Activated naive CD8-positive, alpha-beta T cell (primary cell): ENCODE measurements around the gene ARNT2.

ENCODE experiments used
- H3K27ac Mint-ChIP-seq: one replicate; pipeline ENCODE4 v1.8.0; 2021; ENCODE audit warnings: mixed read lengths
- H3K27me3 Mint-ChIP-seq: one replicate; pipeline ENCODE4 v1.8.0; 2021; ENCODE audit warnings: mixed read lengths
- H3K36me3 Mint-ChIP-seq: one replicate; pipeline ENCODE4 v1.8.0; 2021; ENCODE audit warnings: mixed read lengths
- H3K4me1 Mint-ChIP-seq: one replicate; pipeline ENCODE4 v1.8.0; 2021; ENCODE audit warnings: low read depth, mixed read lengths
- H3K4me3 Mint-ChIP-seq: one replicate; pipeline ENCODE4 v1.8.0; 2021; ENCODE audit warnings: mild to moderate bottlenecking, mixed read lengths
- H3K9me3 Mint-ChIP-seq: one replicate; pipeline ENCODE4 v1.8.0; 2021; ENCODE audit warnings: low read depth, mixed read lengths

Gene ARNT2

DNA sequence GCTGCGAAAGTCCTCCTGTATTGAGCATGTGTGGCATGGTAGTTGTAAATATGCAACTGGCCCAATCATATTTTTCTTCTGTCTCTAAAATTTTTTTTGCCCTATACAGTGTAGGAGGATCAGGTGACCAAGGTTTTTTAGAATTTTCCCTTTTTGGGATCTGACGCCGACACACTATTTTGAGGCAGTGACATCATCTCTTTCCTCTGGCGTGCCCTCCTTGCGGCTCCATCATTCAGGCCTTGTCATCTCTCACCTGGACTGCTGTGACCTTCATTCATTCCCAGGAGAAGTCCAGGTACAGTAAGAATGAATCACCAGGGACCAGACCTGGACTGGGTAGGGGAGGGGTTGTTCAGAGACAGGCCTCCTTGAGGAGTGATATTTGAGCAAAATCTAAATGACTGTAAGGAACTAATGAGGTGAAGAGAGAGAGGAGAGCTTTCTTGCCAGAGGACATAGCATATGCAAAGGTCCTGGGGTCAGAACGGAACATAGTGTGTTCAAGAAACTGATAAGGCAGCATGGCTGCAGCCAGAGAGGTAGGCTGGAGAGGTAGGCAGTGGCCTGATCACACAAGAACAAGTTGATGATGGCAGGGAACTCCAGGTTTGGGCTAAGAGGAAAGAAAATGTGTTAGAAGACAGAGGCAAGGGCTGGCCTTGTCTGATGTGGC, 38.7 kb downstream of the ARNT2 start:
- no peak overlapping the region for H3K4me3 Mint-ChIP-seq

DNA sequence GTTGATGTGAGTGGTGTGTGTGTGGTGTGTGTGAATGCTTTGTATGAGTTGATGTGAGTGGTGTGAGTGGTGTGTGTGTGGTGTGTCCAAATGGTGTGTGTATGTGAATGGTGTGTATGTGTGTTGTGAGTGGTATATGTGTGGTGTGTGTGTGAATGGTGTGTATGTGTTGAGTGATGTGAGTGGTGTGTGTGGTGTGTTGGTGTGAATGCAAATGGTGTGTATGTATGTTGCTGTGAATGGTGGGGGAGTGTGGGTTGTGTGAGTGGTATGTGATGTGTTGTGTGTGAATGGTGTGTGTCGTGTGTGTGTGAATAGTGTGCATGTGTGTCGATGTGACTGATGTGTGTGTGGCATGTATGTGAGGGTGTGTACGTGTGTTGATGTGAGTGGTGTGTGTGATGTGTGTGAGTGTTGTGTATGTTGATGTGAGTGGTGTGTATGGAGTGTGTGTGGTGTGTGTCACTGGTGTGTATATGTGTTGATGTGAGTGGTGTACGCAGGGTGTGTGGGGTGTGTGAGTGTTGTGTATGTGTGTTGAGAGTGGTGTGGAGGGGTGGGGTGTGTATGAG, 40.6 kb downstream of the ARNT2 start:
- no peak overlapping the region for H3K4me3 Mint-ChIP-seq
- no peaks in the 10 kb centered on the region for H3K36me3 Mint-ChIP-seq
- H3K27me3 Mint-ChIP-seq: peaks cover 13% of the 10 kb centered on the region
- H3K27ac Mint-ChIP-seq: no peak overlapping the region
- no peaks in the 10 kb centered on the region for H3K4me1 Mint-ChIP-seq
- no peaks in the 10 kb centered on the region for H3K9me3 Mint-ChIP-seq

More for the DNA sequence above, 38.7 kb downstream of the ARNT2 start:
- Mint-ChIP-seq H3K4me1 (no peaks in the 10 kb centered on the region), H3K27ac (no peak overlapping the region), H3K27me3 (peaks cover 10% of the 10 kb centered on the region), H3K9me3 (no peaks in the 10 kb centered on the region), H3K36me3 (no peaks in the 10 kb centered on the region)

DNA sequence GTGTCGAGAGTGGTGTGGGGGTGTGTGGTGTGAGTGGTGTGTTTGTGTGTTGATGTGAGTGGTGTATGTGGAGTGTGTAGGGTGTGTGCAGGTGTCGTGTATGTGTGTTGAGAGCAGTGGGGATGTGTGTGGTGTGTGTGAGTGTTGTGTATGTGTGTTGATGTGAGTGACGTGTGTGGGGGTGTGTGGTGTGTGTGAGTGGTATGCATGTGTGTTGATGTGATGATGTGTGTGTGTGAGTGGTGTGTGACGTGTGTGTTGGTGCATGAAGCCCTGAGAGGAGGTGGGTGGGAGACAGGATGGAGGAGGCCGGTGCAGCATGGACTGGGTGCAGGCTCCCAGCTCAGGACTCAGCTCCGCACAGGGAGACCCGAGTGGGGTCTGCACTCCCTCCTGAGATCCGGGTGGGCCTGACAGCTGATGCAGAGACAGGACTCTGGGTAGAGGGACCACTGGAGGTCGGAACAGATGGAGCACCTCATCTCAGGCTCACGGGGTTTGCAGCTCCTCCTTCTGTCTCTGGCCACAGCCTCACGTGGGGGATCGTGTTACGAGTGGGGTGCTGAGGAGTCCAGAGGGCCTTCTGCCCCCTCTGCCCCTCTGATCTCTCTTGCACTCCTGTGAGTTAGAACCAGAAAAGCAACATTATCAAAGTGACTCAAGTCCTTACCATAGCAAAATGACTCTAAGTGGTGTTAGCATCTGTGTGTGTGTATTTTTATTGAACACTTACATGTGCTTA, 41.3 kb downstream of the ARNT2 start:
- Mint-ChIP-seq H3K4me1 (no peaks in the 10 kb centered on the region), H3K27ac (no peak overlapping the region), H3K36me3 (no peaks in the 10 kb centered on the region), H3K27me3 (peaks cover 11% of the 10 kb centered on the region), H3K4me3 (no peak overlapping the region), H3K9me3 (no peaks in the 10 kb centered on the region)

DNA sequence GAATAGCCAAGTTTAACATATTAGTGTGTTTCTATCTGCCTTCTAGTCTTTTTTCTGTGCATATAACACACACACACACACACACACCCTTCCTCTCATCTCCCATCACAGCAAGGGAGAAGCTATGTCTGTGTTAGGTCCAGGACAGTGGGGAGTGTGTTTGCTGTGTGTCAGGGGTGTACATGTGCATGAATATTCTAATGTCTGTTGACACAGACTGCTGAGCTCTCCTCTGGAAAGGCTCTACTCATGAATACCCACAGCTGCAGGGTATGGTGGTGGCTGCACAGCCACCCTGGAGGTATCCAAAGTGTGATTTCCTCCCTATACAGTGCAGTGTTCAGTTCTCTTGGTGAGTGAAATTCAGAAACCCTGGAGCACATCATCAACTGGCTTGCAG, 42.9 kb downstream of the ARNT2 start:
- Mint-ChIP-seq H3K4me1 (no peaks in the 10 kb centered on the region), H3K9me3 (no peaks in the 10 kb centered on the region), H3K36me3 (no peaks in the 10 kb centered on the region), H3K27ac (no peak overlapping the region), H3K4me3 (no peak overlapping the region), H3K27me3 (peaks cover 2% of the 10 kb centered on the region)

DNA sequence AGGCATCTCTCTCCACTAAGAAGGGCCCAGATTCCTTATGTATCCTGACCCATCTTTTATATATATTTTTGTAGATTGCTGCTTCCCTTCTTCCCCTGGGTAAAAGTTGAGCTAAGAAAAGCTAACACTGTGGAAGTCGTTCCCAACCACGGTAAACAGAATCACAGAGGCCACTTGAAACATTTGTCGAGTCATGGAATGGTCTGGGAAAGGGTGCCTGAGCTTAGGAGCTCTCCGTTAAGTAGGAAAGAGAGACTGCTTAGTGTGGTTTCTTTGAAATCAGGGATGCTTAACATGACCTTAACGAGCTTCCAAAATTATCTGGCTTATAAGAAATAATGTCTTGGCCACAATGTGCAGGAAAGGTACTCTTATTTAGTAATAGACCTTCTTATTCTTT, 45.6 kb downstream of the ARNT2 start:
- Mint-ChIP-seq H3K4me1 (no peaks in the 10 kb centered on the region), H3K27me3 (peaks cover 2% of the 10 kb centered on the region), H3K4me3 (no peak overlapping the region), H3K27ac (no peak overlapping the region), H3K36me3 (no peaks in the 10 kb centered on the region), H3K9me3 (no peaks in the 10 kb centered on the region)

DNA sequence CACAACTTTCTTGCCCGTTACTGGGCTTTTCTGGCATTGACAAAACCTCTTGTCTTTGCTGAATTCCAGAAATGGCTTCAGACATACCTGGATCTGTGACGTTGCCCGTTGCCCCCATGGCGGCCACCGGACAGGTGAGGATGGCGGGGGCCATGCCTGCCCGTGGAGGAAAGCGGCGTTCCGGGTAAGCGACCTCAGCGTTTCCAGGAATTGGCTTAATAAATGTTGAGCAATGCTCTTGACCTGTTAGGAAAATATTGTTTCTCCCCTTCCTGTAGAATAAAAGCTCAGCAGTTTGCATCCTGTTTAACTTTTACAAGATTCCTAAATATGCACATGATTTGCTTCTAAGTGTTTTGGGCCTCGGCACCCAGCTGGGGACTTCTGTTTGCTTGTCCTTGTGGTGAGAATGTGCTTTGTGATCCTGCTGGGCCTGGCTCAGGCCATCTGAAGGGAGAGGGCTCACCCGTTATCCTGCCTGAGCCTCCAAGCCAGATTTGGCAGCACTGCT, 46.7 kb downstream of the ARNT2 start:
- no peaks in the 10 kb centered on the region for H3K36me3 Mint-ChIP-seq
- peaks cover 8% of the 10 kb centered on the region for H3K27me3 Mint-ChIP-seq
- H3K4me1 Mint-ChIP-seq: peaks cover 4% of the 10 kb centered on the region
- no peak overlapping the region for H3K4me3 Mint-ChIP-seq
- H3K27ac Mint-ChIP-seq: no peak overlapping the region
- no peaks in the 10 kb centered on the region for H3K9me3 Mint-ChIP-seq

DNA sequence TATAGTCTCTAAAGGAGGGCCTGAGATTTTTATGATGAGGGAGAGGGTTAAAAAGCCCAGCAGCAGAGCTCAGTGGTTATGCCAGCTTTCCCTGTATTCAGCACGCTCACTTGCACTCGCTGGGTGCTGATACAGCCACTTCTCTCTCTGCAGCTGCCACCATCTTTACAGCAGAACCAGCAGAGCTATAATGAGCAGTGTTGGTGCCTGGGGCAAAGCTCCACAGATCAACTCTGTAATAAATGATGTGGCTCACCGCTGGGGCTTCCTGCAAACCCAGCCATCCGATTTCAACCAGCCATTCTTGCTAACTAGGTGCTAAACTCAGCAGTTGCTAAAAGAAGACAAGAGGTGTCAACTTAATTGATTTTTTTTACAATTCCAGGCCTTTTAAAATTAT, 48.0 kb downstream of the ARNT2 start:
- Mint-ChIP-seq H3K4me1 (peaks cover 6% of the 10 kb centered on the region), H3K36me3 (no peaks in the 10 kb centered on the region), H3K4me3 (no peak overlapping the region), H3K9me3 (no peaks in the 10 kb centered on the region), H3K27me3 (peaks cover 8% of the 10 kb centered on the region), H3K27ac (no peak overlapping the region)

DNA sequence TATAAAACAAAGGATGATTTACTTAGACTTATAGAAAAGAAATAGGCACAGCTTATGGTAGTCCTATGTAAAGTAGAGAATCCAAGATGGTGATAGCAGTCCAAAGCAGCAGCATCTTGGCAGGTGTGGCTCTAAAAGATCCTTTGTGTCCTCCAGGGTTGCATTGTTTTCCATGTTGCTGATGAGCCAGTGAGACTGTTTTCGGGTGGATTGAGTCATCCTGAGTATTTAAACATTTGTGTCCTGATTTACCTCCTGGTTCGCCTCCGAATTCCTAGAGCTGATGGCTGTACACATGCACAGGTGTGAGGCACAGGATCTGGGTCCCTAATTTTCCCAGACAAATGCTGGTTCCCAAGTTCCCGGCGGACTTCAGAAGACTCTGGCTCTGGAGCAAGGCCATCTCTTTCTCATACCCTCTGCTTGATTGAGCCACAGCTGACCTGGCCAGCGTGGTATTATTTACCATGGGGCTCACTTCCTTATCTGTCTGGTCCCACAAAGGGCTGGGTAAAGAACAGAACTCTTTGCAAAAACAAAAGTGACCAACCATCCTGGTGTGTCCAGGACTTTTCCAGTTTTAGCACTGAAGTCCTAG, 51.0 kb downstream of the ARNT2 start:
- H3K4me1 Mint-ChIP-seq: peaks cover 6% of the 10 kb centered on the region
- H3K36me3 Mint-ChIP-seq: no peaks in the 10 kb centered on the region
- H3K4me3 Mint-ChIP-seq: no peak overlapping the region
- no peaks in the 10 kb centered on the region for H3K9me3 Mint-ChIP-seq
- peaks cover 5% of the 10 kb centered on the region for H3K27me3 Mint-ChIP-seq
- no peak overlapping the region for H3K27ac Mint-ChIP-seq

DNA sequence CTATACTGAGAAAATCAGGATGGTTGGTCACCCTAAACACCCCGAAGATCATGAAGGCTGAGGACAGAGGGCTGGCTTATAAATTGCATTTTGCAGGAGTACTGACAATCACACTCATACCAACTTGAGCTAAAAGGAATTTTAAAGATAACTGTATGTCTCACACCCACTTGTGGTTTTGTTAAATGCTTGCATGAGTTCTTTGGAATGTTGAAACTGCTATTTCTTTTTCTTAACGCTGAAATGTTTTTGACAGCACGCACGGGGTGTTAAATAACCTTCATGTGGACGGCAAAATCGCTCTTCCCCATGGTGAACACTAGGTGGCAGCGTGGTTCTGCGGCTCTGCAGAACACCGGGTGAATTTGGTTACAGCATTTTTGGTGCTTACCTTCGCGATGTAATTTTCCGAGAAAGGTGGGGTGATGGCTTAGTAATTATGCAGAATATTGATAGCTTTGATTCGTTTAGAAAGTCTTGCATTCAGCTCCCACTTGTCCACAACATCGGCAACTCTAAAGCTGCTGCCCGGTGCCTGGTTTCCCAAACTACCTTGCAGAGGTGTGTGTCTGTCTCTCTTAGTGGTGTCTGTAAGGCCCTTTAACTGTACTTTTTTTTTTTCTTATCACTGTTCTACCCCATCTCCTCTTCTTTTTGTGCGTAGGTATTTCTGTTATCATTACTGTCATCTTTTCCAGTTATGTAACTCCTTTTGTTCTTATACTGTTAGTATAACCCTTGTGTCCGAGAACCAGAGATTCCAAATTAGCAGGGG, 51.7 kb downstream of the ARNT2 start:
- Mint-ChIP-seq H3K4me3 (no peak overlapping the region), H3K27ac (no peak overlapping the region), H3K9me3 (no peaks in the 10 kb centered on the region), H3K27me3 (peaks cover 5% of the 10 kb centered on the region), H3K4me1 (peaks cover 6% of the 10 kb centered on the region), H3K36me3 (no peaks in the 10 kb centered on the region)

DNA sequence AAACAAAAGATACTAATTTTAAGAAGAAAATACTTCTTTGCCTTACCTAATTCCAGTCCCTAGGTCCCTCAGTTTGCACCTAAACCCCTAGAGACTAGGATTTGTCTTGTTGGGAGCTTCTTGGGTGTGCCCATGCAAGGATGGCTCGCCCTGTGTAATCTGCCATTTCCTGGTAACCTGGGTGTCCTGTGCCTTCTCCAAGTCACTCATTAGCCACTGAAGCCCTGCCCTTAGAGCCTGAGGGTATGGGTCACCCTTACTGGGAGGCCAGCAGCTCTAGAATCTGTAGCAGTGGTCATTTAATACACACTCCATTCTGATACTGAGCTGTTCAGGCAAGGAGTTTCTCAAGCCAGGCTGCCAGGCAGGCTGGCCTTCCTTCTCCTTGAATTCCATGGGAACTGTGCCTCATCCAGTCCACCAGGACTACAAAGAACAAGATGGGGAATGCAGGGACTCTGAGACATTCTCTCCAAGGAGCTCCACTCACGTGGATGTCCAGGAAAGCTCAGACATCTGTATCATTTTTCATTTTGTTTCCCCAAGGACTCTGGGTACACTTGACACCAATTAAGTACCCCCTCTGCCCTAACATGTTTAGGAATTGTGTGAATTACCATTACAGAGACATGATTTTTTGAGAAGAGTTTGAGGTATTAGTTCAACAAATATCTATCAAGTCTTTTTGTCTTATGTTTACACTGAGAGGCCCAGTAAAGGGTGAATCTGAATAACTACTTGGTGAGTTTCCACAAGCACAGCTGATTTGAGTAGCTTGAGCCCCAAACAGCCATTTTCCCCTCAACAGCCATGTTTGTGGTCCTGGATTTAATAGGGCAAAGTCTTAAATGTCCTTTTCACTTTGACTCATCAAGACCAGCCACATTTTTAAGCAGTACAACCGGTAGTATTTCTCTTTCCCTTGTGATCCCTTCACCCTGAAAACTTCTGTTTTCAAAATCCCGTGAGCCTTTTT, 52.6 kb downstream of the ARNT2 start:
- H3K9me3 Mint-ChIP-seq: no peaks in the 10 kb centered on the region
- H3K36me3 Mint-ChIP-seq: no peaks in the 10 kb centered on the region
- H3K4me3 Mint-ChIP-seq: no peak overlapping the region
- peaks cover 5% of the 10 kb centered on the region for H3K27me3 Mint-ChIP-seq
- H3K4me1 Mint-ChIP-seq: peaks cover 6% of the 10 kb centered on the region
- H3K27ac Mint-ChIP-seq: no peak overlapping the region

DNA sequence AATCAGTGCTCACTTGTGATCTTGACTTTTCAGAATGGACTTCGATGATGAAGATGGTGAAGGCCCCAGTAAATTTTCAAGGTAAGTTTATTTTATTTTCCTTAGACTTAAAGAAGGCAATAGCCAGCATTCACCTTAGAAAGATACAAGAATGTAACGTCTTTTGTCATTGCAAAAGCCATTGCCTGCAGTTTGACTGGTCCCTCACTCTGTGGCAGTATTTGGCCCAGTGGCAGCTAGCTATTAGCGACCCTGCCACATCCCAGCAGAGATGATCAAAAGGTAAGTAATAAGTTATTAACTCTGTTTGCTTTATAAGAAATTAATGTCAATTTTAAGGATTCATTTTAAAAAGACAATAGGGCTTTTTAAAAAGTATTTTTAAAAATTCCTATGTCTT, 53.7 kb downstream of the ARNT2 start:
- H3K36me3 Mint-ChIP-seq: no peaks in the 10 kb centered on the region
- H3K4me1 Mint-ChIP-seq: peaks cover 6% of the 10 kb centered on the region
- no peaks in the 10 kb centered on the region for H3K9me3 Mint-ChIP-seq
- H3K4me3 Mint-ChIP-seq: no peak overlapping the region
- peaks cover 5% of the 10 kb centered on the region for H3K27me3 Mint-ChIP-seq
- no peak overlapping the region for H3K27ac Mint-ChIP-seq

DNA sequence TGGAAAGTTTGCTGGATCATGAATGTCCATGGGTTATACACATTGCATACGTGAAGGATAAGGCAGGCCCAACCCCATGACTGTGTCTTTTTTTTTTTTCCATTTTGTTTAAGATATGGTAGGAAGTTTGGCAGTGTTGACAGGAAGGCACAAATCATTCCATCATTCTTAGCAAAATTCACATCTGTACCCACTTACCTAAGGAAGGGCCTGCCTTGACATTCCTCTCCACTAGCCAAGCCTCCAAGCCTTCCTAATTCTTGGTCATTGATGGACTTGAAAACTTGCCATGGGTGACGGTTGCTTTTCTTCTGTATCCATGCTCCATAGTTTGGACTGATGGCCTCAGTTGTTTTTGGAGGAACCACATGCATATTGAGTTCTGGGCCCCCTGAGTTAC, 54.4 kb downstream of the ARNT2 start:
- Mint-ChIP-seq H3K27me3 (peaks cover 5% of the 10 kb centered on the region), H3K9me3 (no peaks in the 10 kb centered on the region), H3K4me1 (peaks cover 6% of the 10 kb centered on the region), H3K36me3 (no peaks in the 10 kb centered on the region), H3K27ac (no peak overlapping the region), H3K4me3 (no peak overlapping the region)

DNA sequence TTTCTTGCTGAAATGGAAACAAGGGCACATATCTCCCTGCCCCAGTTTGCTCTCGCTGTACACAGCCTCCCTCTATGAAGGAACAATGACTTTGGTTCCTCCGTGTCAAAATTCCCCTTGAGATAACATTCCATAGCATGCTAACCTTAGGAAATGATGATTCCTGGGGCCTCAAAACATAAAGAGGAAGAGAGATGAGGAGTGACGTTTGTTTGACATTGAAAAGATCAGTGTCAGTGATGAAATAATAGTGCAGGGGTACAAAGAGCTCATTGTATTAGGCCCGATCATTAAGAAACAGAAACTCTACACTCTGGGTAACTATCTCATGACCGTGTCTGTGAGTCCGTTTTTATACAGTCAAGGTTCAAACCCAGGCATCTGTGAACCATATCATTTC, 55.2 kb downstream of the ARNT2 start:
- Mint-ChIP-seq H3K9me3 (no peaks in the 10 kb centered on the region), H3K36me3 (no peaks in the 10 kb centered on the region), H3K27me3 (peaks cover 5% of the 10 kb centered on the region), H3K4me3 (no peak overlapping the region), H3K4me1 (peaks cover 6% of the 10 kb centered on the region), H3K27ac (no peak overlapping the region)

DNA sequence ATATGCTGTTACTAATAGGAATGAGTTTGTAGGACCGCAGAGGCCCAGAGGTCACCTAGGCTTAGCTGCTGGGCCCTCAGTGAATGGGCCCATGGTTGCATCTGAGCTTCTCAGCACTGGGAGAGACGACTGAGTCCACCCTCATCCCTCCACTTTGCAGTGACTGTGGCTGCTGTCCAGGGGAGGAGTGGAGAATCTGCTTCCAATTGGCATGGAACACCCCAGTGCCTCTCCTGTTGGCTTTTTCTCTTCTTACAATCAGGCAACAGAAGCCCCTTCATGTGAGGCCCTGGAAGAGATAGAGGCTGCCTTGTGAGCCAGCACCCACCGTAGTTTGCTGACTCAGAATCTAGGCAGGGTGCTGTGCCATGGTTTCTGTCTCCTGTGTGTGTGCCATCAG, 55.6 kb downstream of the ARNT2 start:
- H3K4me3 Mint-ChIP-seq: no peak overlapping the region
- no peak overlapping the region for H3K27ac Mint-ChIP-seq
- H3K9me3 Mint-ChIP-seq: no peaks in the 10 kb centered on the region
- H3K4me1 Mint-ChIP-seq: peaks cover 6% of the 10 kb centered on the region
- no peaks in the 10 kb centered on the region for H3K36me3 Mint-ChIP-seq
- H3K27me3 Mint-ChIP-seq: peaks cover 5% of the 10 kb centered on the region
